SK-N-MC (cell line): Measurements from ENCODE around the gene ARID3C.

ENCODE experiments used
- DNase-seq: peaks from one replicate; pipeline ENCODE4 v3.0.0-alpha.2; 2011; ENCODE audit warnings: low read depth, low spot score
- H3K27ac ChIP-seq: fragments of 200-600 bp; sonication (generic); 2 replicates; pipeline ENCODE4 v1.5.1; 2016; ENCODE audit warnings: mixed run types
- H3K36me3 ChIP-seq: fragments of 200-600 bp; sonication (generic); 2 replicates; pipeline ENCODE4 v1.6.1; 2017; ENCODE audit warnings: antibody characterized with exemption, low read length, mixed read lengths; ENCODE audit not compliant: insufficient read depth
- H3K4me3 ChIP-seq: fragments of 200-600 bp; sonication (generic); 2 replicates; pipeline ENCODE4 v1.5.1; 2016
- H3K9ac ChIP-seq: fragments of 200-600 bp; sonication (generic); 2 replicates; pipeline ENCODE4 v1.8.0; 2017; ENCODE audit warnings: mixed run types, mixed read lengths; ENCODE audit not compliant: insufficient read length
- H3K9me3 ChIP-seq: fragments of 200-600 bp; sonication (generic); 2 replicates; pipeline ENCODE4 v1.6.1; 2017; ENCODE audit warnings: low read depth, mild to moderate bottlenecking, antibody characterized with exemption, low read length, moderate library complexity, mixed read lengths
- EZH2 ChIP-seq: fragments of 200-600 bp; sonication (generic); IDR thresholded peaks from one replicate; pipeline ENCODE4 v1.6.1; 2017; ENCODE audit warnings: antibody characterized with exemption
- FOXP2 ChIP-seq: optimal IDR thresholded peaks from 2 replicates; pipeline ENCODE3; 2011; ENCODE audit warnings: mild to moderate bottlenecking, moderate library complexity; ENCODE audit not compliant: insufficient read depth; ENCODE audit errors: extremely low read length, control extremely low read depth
- POLR2AphosphoS5 ChIP-seq: IDR thresholded peaks from 2 replicates; pipeline ENCODE4 v1.6.1; 2012; ENCODE audit warnings: mild to moderate bottlenecking, low read depth, low read length, borderline replicate concordance

ARID3C gene

GRCh38 chr9:34665067-34665380 lies 36.2 kb upstream of the ARID3C start:
- H3K9me3 ChIP-seq, result no peaks in the 10 kb centered on the region
- no peak for DNase-seq
- TF ChIP-seq FOXP2 (no peak), POLR2AphosphoS5 (no peak; the same call in none of the 2 replicates), EZH2 (no peak)
- no peak overlapping the region for H3K27ac ChIP-seq
- H3K4me3 ChIP-seq, result peak overlapping the region; percentile 95
- peaks cover 8% of the 10 kb centered on the region; the same call in 1 of the 2 replicates for H3K36me3 ChIP-seq
- H3K9ac ChIP-seq, result peak overlapping the region; percentile 58

GRCh38 chr9:34664281-34665066 lies 35.6 kb upstream of the ARID3C start:
- Histone ChIP-seq H3K4me3 (peak overlapping the region; percentile 95), H3K9ac (peak overlapping the region; percentile 58), H3K27ac (no peak overlapping the region), H3K36me3 (peaks cover 14% of the 10 kb centered on the region; the same call in 1 of the 2 replicates), H3K9me3 (no peaks in the 10 kb centered on the region)
- no peak for DNase-seq
- TF ChIP-seq FOXP2 (no peak), POLR2AphosphoS5 (no peak), EZH2 (no peak)

- TF ChIP-seq FOXP2 (no peak), POLR2AphosphoS5 (no peak), EZH2 (no peak)
- H3K9ac ChIP-seq, result no peak overlapping the region
- no peak overlapping the region for H3K4me3 ChIP-seq
- no peaks in the 10 kb centered on the region for H3K9me3 ChIP-seq
- no peak overlapping the region for H3K27ac ChIP-seq
- peaks cover 14% of the 10 kb centered on the region; the same call in 1 of the 2 replicates for H3K36me3 ChIP-seq
- no peak for DNase-seq
Measured at GRCh38 chr9:34663303-34663605, 34.4 kb upstream of the ARID3C start.

- H3K4me3 ChIP-seq, result no peak within 1 kb of the TSS
- no peak for DNase-seq
- peaks cover 14% of the 10 kb centered on the region; the same call in 1 of the 2 replicates for H3K36me3 ChIP-seq
- no peak within 1 kb of the TSS for H3K9ac ChIP-seq
- no peak within 1 kb of the TSS for H3K27ac ChIP-seq
- H3K9me3 ChIP-seq, result no peaks in the 10 kb centered on the region
- TF ChIP-seq EZH2, result no peak
- no peak for TF ChIP-seq FOXP2
- no peak for TF ChIP-seq POLR2AphosphoS5
Measured at GRCh38 chr9:34662526-34663302, 33.8 kb upstream of the ARID3C start, which contains the start of gene CCL27. Gene CCL27 (minus strand): TSS chr9:34662657. CDS start chr9:34662633, 24 bp downstream.

GRCh38 chr9:34659592-34660253 lies 30.9 kb upstream of the ARID3C start:
- no peak overlapping the region for H3K9ac ChIP-seq
- DNase-seq, result no peak
- TF ChIP-seq POLR2AphosphoS5, result no peak
- no peak for TF ChIP-seq FOXP2
- TF ChIP-seq EZH2, result no peak
- H3K36me3 ChIP-seq, result peaks cover 14% of the 10 kb centered on the region; the same call in 1 of the 2 replicates
- H3K4me3 ChIP-seq, result no peak overlapping the region
- no peak overlapping the region for H3K27ac ChIP-seq
- H3K9me3 ChIP-seq, result no peaks in the 10 kb centered on the region

GRCh38 chr9:34658461-34658860 lies 29.6 kb upstream of the ARID3C start:
- H3K27ac ChIP-seq, result no peak overlapping the region
- no peak for TF ChIP-seq EZH2
- TF ChIP-seq FOXP2, result no peak
- TF ChIP-seq POLR2AphosphoS5, result no peak
- DNase-seq, result no peak
- H3K9me3 ChIP-seq, result no peaks in the 10 kb centered on the region
- peaks cover 14% of the 10 kb centered on the region; the same call in 1 of the 2 replicates for H3K36me3 ChIP-seq
- no peak overlapping the region for H3K9ac ChIP-seq
- no peak overlapping the region for H3K4me3 ChIP-seq

GRCh38 chr9:34656992-34657391 lies 28.1 kb upstream of the ARID3C start:
- Histone ChIP-seq H3K9ac (no peak overlapping the region), H3K9me3 (no peaks in the 10 kb centered on the region), H3K36me3 (peaks cover 14% of the 10 kb centered on the region; the same call in 1 of the 2 replicates), H3K27ac (no peak overlapping the region), H3K4me3 (no peak overlapping the region)
- TF ChIP-seq FOXP2 (no peak), POLR2AphosphoS5 (no peak), EZH2 (no peak)
- no peak for DNase-seq

- H3K27ac ChIP-seq, result peak overlapping the region; percentile 98; the same call in 1 of the 2 replicates
- H3K4me3 ChIP-seq, result peak overlapping the region; percentile 81; the same call in 1 of the 2 replicates
- no peaks in the 10 kb centered on the region for H3K9me3 ChIP-seq
- peaks cover 8% of the 10 kb centered on the region; the same call in 1 of the 2 replicates for H3K36me3 ChIP-seq
- no peak for TF ChIP-seq POLR2AphosphoS5
- TF ChIP-seq FOXP2, result no peak
- TF ChIP-seq EZH2, result no peak
- no peak overlapping the region for H3K9ac ChIP-seq
- no peak for DNase-seq
Measured at GRCh38 chr9:34655394-34655793, 26.5 kb upstream of the ARID3C start.
